Measurements from ENCODE around the gene NETO1.

Gene NETO1

GRCh38 chr18:72846736-72847533 is 20.9 kb downstream of the NETO1 start:
- DNase-seq, result no peak

- no peak for DNase-seq
These were observed 24.0 kb downstream of the NETO1 start for GRCh38 chr18:72843743-72844142.

- peak in 1 of 2 experiments; percentile 15 for DNase-seq
These were observed 27.7 kb downstream of the NETO1 start for GRCh38 chr18:72840109-72840508.

GRCh38 chr18:72834731-72835130 is 33.1 kb downstream of the NETO1 start:
- no peak for DNase-seq

- DNase-seq, result no peak
These were observed 34.3 kb downstream of the NETO1 start for GRCh38 chr18:72833471-72833870.

- peak; percentile 8 to 41 for DNase-seq
These were observed 37.7 kb downstream of the NETO1 start for GRCh38 chr18:72830109-72830508.

- DNase-seq, result no peak
These were observed 39.2 kb downstream of the NETO1 start for GRCh38 chr18:72828601-72829000.

GRCh38 chr18:72826736-72827135 is 41.1 kb downstream of the NETO1 start:
- no peak for DNase-seq

- DNase-seq, result no peak
These were observed 44.4 kb downstream of the NETO1 start for GRCh38 chr18:72823345-72823744.

GRCh38 chr18:72822202-72822601 is 45.6 kb downstream of the NETO1 start:
- DNase-seq, result no peak

GRCh38 chr18:72820571-72820970 is 47.2 kb downstream of the NETO1 start:
- no peak for DNase-seq

- no peak for DNase-seq
These were observed 48.7 kb downstream of the NETO1 start for GRCh38 chr18:72819050-72819449.

GRCh38 chr18:72811047-72811446 is 56.7 kb downstream of the NETO1 start:
- DNase-seq, result no peak

GRCh38 chr18:72808680-72809079 is 59.1 kb downstream of the NETO1 start:
- no peak for DNase-seq

GRCh38 chr18:72799106-72799505 is 68.7 kb downstream of the NETO1 start:
- DNase-seq, result no peak

GRCh38 chr18:72783530-72783929 is 84.3 kb downstream of the NETO1 start:
- no peak for DNase-seq

GRCh38 chr18:72774914-72775313 is 92.9 kb downstream of the NETO1 start:
- DNase-seq, result no peak

GRCh38 chr18:72772916-72773315 is 94.9 kb downstream of the NETO1 start:
- no peak for DNase-seq

GRCh38 chr18:72768681-72769229 is 99.0 kb downstream of the NETO1 start:
- no peak for DNase-seq

- peak; percentile 79 to 84 for DNase-seq
These were observed 105.2 kb downstream of the NETO1 start for GRCh38 chr18:72762515-72763122.

- DNase-seq, result no peak
These were observed 115.6 kb downstream of the NETO1 start for GRCh38 chr18:72752220-72752619.

GRCh38 chr18:72742002-72742401 is 125.8 kb downstream of the NETO1 start:
- no peak for DNase-seq

- no peak for DNase-seq
These were observed 129.7 kb downstream of the NETO1 start for GRCh38 chr18:72738136-72738535.

GRCh38 chr18:72727776-72728175 is 140.0 kb downstream of the NETO1 start:
- DNase-seq, result no peak

Measured in Kasumi-1 (cell line).